ENCODE measurements around the gene HS6ST1. TPM values are rescaled to one million over a fixed set of nuclear protein-coding genes. Genes with fewer than 3 reads are reported as not detected.

HS6ST1 gene
- total RNA-seq, 1 donor from 2014 or later = 14.4 TPM

GRCh38 chr2:128234613-128235012 is 84.1 kb downstream of the HS6ST1 start:
- intact Hi-C loops (cut with DNase I) = loop anchor here (5.0 to 10.0 kb wide), 3 partner anchors 57 to 350 kb away; partner anchors contain the start of genes AMMECR1L and HS6ST1
- no peak for DNase-seq (ENCODE audit: low spot score)

GRCh38 chr2:128233790-128234395 is 84.8 kb downstream of the HS6ST1 start:
- DNase-seq (ENCODE audit: low spot score) = no peak
- intact Hi-C loops (cut with DNase I) = loop anchor here (5.0 to 10.0 kb wide), 3 partner anchors 57 to 349 kb away; partner anchors contain the start of genes AMMECR1L and HS6ST1

GRCh38 chr2:128232965-128233789 is 85.5 kb downstream of the HS6ST1 start:
- intact Hi-C loops (cut with DNase I) = loop anchor here (5.0 to 10.0 kb wide), 3 partner anchors 56 to 348 kb away; partner anchors contain the start of genes AMMECR1L and HS6ST1
- DNase-seq (ENCODE audit: low spot score) = peak; percentile 96

DNA sequence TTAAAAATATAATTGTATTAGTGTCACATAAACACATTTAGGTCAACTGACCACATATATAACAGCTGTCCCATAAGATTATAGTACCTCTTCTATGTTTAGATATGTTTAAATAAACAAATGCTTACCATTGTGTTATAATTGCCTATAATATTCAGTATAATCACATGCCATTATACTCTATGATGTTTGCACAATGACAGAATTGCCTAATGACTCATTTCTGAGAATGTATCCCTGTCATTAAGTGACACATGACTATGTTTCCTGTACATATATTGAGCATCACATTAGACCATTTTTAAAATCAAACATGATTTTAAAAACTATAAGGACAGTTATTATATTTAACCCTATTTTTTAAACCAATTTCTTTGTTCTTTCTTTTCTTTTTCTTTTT is 89.8 kb downstream of the HS6ST1 start:
- DNase-seq (ENCODE audit: low spot score) = no peak
- intact Hi-C loops (cut with DNase I) = no loop called here

DNA sequence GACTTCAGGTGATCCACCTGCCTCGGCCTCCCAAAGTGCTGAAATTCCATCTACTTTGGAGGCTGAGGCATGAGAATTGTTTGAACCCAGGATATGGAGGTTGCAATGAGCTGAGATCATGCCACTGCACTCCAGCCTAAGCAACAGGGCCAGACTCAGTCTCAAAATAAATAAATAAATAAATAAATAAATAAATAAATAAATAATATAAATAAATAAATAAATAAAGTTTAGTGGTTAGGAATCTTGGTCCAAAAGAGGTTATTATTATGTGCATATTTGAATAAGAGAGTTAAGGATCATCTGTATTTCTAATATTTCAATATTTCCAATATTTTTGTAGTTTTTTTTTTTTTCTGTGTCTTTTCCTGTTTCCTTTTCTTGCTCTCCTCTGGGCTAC is 90.8 kb downstream of the HS6ST1 start:
- intact Hi-C loops (cut with DNase I) = no loop called here
- no peak for DNase-seq (ENCODE audit: low spot score)

DNA sequence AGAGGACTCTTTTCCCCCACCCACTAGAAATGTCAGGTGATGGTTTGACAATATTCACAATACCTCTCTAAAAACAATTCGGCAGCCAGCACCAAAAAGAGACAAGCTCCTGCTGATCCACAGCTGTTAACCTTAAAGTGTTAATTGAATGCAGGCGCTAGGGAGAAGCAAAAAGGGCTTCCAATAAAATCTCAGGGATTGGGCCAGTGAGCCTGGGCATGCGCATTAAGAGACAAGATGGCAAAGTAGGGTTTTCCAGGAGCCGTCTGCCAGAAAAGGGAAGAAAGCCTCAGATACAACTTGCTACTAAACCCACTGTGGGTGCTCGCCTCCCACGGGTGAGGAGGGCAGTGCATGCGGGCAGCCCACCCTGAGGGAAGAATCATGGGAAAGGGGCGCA is 98.8 kb downstream of the HS6ST1 start:
- intact Hi-C loops (cut with DNase I) = no loop called here

GRCh38 chr2:128217671-128218070 is 101.0 kb downstream of the HS6ST1 start:
- no peak for DNase-seq (ENCODE audit: low spot score)
- intact Hi-C loops (cut with DNase I) = no loop called here

More for the DNA sequence above, 98.8 kb downstream of the HS6ST1 start:
- DNase-seq (ENCODE audit: low spot score) = no peak

DNA sequence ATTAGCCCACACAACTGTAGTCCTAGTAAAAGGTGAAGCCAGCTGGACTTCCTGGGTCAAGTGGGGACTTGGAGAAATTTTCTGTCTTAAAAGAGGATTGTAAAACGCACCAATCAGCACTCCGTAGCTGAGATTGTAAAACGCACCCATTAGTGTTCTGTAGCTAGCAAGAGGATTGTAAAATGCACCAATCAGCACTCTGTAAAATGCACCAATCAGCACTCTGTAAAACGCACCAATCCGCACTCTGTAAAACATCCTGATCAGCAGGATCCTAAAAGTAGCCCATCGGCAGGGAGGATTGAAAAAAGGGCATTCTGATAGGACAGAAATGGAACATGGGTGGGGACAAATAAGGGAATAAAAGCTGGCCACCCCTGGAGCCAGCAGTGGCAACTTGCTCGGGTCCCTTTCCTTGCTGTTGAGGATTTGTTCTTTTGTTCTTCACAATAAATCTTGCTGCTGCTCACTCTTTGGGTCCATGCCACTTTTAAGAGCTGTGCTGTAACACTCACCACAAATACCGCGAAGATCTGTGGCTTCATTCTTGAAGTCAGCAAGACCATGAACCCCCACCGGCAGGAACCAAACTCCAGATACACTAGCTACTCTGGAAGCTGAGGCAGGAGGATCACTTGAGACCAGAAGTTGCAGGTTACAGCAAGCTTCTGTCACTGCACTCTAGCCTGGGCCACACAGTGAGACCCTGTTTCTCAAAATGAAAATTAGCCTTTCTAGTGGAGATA is 102.6 kb downstream of the HS6ST1 start:
- intact Hi-C loops (cut with DNase I) = no loop called here
- no peak for DNase-seq (ENCODE audit: low spot score)

Other genes with a start within 250 kb of the HS6ST1 start
- 28.0 TPM for gene UGGT1, start 227.7 kb downstream of the HS6ST1 start, total RNA-seq

Measured in cardiac septum (tissue), 1 donor.